ENCODE data around the gene HBE1.

Gene HBE1

GRCh38 chr11:5234381-5234834, 35.3 kb downstream of the HBE1 start, which contains the start of gene HBD:
TSS of gene HBD (minus strand) at chr11:5234483. CDS start at chr11:5234433, 50 bp downstream.
- no peak for DNase-seq (ENCODE audit: low read depth, low spot score)

DNA sequence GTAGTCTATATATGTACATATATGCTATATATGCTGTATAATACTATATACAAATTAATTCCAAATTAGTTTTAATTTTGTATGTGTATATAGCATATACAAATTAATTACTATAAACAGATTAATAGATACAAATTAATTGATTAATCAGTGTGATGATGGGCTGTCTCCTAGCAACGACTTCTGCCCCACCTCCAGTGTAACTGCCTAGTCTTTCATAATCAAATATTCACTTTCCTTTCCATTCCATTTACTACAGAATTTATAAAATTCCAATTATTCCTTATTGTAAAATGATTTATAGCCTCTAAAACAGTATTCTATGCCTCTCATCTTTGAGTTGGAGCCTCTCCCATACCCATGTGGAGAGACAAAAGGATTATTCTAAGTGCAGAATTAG, 36.4 kb downstream of the HBE1 start:
- no peak for DNase-seq (ENCODE audit: low read depth, low spot score)

DNA sequence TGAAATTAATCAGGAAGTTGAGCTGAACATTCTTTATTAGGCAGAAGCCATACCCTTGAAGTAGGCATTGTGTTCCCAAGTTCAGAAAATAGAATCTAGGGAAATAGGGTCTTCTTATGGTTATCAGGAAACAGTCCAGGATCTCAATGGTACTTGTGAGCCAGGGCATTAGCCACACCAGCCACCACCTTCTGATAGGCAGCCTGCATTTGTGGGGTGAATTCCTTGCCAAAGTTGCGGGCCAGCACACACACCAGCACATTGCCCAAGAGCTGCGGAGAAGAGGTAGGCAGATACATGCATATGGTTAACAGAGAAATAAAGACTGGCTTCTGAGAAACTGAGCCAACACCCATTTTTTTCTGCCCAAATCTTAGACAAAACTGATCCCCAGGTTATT, 36.9 kb downstream of the HBE1 start:
- no peak for DNase-seq (ENCODE audit: low read depth, low spot score)

GRCh38 chr11:5232176-5232575, 37.6 kb downstream of the HBE1 start:
- DNase-seq (ENCODE audit: low read depth, low spot score), result no peak

DNA sequence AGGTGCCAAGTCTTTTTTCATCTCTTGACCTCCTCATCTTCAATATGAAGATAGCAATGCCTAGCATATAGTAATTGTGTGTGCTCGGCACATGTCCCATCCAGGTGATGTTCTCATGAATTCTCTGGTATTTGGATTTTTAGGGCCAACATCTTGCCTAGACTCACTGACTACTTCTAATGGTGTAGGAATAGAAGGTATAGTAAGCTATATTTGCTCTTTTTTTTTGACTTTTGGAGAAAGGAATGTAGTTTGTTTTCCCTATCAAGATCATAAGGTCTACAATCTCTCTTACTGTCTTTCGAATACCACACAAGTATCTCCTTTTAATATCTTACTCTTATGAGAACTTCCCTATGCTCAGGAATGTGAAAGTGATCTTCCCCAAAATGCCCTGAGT, 38.6 kb downstream of the HBE1 start:
- no peak for DNase-seq (ENCODE audit: low read depth, low spot score)

DNA sequence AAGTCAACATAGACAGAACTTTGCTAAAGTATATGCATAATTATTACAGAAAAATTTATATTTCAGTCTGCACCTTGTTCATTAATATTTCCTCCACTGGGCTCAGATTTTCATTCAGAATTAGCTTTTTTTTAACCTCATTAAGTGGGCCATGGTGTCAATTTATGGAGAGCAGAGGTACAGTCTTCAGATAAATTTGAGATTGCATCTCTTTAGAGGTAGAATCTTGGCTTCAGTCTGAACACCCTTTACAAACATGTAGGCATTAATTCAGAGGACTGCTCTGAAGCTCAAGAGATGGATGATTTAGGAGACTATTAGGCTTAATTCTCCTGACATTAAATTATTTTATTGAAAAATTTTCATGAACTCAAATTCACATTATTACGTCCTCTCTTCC, 39.5 kb downstream of the HBE1 start:
- no peak for DNase-seq (ENCODE audit: low read depth, low spot score)

DNA sequence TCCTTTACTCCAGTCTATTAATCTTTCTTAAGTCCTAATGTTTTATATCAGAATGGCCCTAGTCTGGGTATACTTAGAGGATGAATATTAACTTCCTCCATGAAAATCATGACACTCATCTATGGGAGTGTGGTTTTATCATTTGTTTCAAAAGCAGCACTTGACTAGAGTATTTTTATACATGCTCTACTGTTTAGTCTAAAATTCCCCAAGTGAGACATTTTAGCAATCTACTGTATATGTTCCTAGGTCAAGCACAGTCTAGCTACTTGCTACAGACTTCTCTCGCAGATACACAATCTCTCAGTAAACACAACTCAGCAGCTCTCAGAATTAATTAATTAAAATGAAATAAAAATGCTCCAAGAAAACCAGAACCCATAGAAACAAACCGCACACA, 39.9 kb downstream of the HBE1 start:
- DNase-seq (ENCODE audit: low read depth, low spot score), result no peak

DNA sequence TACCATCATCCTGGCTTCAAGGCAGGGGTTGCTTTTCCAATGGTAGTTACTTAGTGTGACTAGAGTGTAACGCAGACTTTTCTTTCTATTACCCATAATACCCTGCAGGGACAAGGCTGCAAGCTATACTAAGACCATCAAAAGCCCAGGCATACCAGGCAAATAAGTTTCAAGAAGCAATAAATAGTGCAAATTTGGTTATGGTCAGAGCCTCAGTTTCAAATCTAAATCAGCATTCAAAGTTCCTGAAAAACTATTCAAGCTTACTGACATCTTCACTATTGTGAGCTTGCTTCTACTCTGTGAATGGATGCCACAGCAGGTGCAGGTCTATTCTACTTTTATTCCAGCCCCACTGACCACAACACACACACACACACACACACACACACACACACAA, 40.4 kb downstream of the HBE1 start:
- DNase-seq (ENCODE audit: low read depth, low spot score), result no peak

GRCh38 chr11:5228124-5228523, 41.6 kb downstream of the HBE1 start:
- no peak for DNase-seq (ENCODE audit: low read depth, low spot score)

DNA sequence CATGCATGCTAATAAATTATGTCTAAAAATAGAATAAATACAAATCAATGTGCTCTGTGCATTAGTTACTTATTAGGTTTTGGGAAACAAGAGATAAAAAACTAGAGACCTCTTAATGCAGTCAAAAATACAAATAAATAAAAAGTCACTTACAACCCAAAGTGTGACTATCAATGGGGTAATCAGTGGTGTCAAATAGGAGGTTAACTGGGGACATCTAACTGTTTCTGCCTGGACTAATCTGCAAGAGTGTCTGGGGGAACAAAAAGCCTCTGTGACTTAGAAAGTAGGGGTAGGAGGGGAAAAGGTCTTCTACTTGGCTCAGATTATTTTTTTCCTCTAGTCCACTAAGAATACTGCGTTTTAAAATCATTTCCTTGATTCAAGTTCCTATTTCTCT, 42.1 kb downstream of the HBE1 start:
- no peak for DNase-seq (ENCODE audit: low read depth, low spot score)

- no peak for DNase-seq (ENCODE audit: low read depth, low spot score)
Observed at GRCh38 chr11:5226732-5227310, 42.9 kb downstream of the HBE1 start, which contains the start of gene HBB. TSS of gene HBB (minus strand) at chr11:5227071. CDS start at chr11:5227021, 50 bp downstream.

DNA sequence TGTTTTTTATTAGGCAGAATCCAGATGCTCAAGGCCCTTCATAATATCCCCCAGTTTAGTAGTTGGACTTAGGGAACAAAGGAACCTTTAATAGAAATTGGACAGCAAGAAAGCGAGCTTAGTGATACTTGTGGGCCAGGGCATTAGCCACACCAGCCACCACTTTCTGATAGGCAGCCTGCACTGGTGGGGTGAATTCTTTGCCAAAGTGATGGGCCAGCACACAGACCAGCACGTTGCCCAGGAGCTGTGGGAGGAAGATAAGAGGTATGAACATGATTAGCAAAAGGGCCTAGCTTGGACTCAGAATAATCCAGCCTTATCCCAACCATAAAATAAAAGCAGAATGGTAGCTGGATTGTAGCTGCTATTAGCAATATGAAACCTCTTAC, 44.3 kb downstream of the HBE1 start:
- DNase-seq (ENCODE audit: low read depth, low spot score), result no peak

- no peak for DNase-seq (ENCODE audit: low read depth, low spot score)
Observed at GRCh38 chr11:5224538-5225479, 44.9 kb downstream of the HBE1 start.

DNA sequence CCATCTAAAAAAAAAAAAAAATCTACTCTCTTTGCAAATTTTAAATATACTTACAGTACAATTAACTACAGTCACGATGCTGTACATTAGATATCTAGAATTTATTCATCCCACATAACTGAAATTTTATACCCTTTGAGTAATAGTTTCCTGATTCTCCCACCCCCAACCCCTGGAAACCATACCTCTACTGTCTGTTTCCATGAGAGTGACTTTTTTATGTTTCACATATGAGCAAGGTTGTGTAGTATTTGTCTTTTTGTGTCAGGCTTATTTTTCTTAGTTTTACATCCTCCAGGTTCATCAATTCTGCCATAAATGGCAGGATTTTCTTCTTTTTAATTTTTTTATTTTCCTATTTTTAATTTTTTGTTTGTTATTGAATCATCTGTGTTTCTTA, 46.1 kb downstream of the HBE1 start:
- no peak for DNase-seq (ENCODE audit: low read depth, low spot score)

- DNase-seq (ENCODE audit: low read depth, low spot score), result no peak
Observed at GRCh38 chr11:5223146-5223545, 46.6 kb downstream of the HBE1 start.

All from astrocyte of the hippocampus (primary cell).